HG03460 (cell line): Measurements from ENCODE around the gene ANKLE2.
"Not testable (repeated sequence)": the region's sequence is repeated elsewhere in the genome, so short reads cannot be mapped to it uniquely, and the experiment has no call there.

Experiments used
- ATAC-seq: cut with Tn5 transposase; IDR thresholded peaks from one replicate; pipeline ENCODE4 v1.9.1; 2021; ENCODE audit not compliant: unreplicated experiment

The ANKLE2 gene

DNA sequence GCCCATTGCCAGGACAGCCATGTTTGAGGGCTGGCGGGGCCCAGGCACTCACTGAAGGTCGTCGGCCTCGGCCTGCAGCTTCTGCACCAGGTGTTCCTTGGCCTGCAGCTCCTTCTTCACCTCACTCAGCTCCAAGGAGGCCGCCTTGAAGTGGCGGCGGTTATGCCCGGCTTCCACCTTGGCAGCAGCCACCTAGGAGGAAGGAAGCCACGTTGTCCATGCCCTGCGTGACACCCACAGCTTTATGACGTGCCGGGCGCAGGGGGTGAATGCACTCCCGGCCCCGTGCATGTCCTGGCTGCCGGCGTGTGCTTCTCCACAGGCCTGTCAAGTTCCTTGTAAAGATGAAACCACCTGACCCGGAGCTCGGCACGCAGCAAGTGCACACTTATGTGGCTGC, 16.0 kb upstream of the ANKLE2 start:
- ATAC-seq: no peak

DNA sequence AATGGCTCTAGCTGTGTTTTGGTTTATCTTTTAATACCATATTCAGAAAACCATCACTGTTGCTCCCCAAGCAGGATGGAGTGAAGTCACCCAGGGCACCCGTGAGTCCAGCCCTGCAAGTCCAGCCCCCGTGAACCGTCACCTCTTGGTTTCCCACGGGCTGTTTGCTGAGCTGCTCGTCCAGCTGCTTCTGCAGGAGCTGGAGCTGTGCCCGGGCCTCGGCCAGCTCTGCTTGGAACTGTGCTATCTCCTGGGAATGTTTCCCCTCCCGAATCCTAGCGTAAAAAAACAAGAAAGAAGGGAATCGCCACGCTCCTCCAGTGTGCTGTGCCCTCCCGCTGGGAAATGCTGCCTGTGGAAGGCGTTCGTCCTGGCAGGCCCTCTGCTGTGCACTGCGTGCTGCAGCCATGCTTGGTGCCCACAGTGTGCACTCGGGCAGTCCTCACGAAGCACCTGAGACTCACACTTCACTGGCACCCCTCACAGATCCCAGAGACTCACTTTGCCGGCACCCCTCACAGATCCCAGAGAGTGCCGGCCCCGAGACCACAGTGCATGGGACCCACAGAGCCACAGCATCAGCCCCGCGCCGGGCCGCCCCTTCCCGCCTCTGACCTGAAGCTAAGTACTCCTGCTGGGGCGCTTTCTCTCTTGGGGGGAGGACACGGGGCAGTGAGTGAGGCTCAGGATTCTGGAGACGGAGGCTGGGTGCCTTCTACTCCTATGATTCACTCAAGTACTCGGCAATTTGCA, 15.4 kb upstream of the ANKLE2 start:
- ATAC-seq: no peak

DNA sequence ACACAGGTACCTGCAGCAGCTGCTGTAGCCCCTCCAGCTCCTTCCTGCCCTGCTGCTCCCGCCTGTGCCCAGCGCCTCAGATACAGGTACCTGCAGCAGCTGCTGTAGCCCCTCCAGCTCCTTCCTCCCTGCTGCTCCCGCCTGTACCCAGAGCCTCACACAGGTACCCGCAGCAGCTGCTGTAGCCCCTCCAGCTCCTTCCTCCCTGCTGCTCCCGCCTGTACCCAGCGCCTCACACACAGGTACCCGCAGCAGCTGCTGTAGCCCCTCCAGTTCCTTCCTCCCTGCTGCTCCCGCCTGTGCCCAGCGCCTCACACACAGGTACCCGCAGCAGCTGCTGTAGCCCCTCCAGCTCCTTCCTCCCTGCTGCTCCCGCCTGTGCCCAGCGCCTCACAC, 14.6 kb upstream of the ANKLE2 start:
- ATAC-seq: not testable (repeated sequence)

DNA sequence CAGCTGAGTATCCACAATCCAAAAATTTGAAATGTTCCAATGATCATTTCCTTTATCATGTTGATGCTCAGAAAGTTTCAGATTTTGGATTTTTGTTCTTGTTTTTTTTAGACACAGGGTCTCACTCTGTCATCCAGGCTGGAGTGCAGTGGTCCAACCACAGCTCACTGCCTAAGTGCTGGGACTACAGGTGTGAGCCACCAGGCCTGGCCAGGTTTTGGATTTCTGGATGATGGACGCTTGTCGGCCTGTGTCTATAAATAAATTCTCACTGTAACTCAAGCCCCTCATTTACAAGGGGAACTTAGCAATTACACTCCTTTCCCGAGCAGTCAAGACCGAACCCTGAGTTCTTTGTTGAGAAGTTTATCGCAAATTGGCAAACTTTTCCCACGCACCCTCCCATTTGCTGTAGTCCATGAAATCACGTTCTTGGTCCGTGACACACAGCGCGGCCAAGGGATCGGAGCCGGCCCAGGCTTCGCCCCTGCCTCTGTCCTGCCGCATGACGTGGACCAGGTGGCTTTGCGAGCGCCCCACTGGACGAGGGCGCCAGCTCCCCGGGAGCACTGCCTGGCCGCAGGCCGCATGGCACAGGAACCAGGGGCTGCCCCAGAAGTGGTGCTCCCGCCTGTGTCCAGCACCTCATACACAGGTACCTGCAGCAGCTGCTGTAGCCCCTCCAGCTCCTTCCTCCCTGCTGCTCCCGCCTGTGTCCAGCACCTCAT, 14.0 kb upstream of the ANKLE2 start:
- no peak for ATAC-seq

GRCh38 chr12:132774646-132775275, 13.1 kb upstream of the ANKLE2 start:
- ATAC-seq: no peak

GRCh38 chr12:132774159-132774558, 12.5 kb upstream of the ANKLE2 start:
- ATAC-seq: no peak

DNA sequence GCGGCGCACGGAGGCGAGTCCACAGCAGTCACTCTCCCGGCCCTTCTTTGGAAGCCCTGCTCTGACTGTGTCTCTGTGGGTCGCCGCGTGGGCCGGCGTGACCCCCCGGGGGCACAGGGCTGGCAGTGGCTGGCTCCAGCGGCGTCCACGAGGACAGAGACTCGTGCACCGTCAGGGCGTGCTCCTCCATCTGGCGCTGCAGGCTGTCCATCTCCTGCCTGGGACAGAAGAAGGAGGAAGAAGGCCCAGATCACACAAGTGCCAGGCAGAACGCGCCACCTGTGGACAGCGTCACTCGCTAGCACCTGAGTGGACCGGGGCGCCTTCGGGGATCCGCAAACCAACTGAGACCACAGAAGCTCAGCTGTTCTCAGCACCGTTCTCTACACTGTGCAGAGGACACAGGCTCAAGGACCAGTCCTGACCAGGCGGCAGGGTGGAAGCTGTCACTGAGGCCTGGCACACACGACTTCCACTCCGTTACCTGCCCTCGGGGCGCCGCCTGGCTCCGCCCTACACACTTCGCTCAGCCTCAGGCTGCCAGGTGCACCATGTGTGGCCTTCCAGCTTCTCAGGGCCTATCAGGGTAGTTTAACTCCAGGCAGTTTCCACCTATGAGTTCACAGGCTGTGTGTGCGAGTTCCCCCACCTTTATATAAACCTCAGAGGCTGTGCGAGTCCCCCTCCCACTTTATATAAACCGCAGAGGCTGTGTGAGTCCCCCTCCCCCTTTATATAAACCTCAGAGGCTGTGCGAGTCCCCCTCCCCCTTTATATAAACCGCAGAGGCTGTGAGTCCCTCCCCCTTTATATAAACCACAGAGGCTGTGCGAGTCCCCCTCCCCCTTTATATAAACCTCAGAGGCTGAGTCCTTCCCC, 11.7 kb upstream of the ANKLE2 start:
- ATAC-seq: no peak

DNA sequence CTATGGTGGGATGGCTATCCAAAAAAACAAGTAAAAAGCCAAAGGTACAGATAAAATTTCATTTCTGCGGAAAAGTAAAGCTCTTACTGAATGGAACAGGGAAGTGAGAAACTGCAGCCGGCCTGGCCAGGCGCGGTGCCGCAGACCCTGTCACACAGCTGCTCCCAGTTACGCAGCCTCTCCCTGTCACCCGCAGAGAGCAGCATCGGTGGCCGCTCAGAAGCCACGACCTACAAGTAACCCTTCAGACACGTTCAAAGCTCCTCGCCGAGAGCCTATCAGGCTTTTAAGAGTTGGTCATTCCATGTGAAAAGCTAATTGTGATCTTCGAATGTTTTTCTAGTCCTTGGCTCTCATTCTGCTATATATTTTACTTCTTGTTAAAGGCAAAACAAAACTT, 11.0 kb upstream of the ANKLE2 start:
- no peak for ATAC-seq

GRCh38 chr12:132771126-132771838, 9.7 kb upstream of the ANKLE2 start:
- ATAC-seq: no peak

GRCh38 chr12:132766380-132767085, 4.9 kb upstream of the ANKLE2 start:
- ATAC-seq: no peak

DNA sequence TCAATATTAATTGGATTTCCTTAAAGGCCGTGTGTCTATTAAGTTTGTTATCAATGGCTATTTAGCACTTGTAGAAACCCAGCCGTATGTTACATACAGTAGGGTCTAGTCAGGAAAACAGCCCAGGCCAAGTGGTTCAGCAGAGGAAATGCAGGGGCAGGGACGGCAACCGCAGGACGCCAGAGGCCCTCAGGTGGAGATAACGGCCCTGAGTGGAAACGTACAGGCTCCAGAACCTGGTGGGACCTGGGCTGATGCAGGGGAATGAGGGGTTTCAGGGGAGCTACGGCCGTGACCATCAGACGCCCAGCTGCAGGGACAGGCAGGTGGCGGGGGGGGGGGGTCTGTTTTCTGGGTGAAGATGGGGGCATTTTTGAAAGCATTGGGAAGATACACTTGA, 3.7 kb upstream of the ANKLE2 start:
- no peak for ATAC-seq

DNA sequence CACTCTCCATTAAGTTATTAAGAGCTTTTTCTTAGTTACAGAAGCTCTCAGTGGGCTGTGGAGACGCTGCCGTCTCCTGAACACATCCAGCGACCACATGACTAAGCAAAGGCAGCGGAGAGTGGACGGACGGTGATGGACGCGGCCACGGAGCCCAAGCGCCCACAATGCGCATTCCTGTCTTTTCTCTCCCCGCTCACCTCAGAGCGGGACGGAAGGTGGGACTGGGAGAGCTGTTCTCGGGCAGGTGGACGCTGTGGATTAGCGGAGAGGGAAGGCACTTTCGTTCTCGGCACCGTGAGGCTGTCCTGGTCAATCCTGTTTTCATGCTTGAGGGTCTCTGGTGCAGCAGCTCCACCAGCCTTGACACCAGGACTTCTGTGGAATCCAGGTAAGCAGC, 2.6 kb upstream of the ANKLE2 start:
- no peak for ATAC-seq

DNA sequence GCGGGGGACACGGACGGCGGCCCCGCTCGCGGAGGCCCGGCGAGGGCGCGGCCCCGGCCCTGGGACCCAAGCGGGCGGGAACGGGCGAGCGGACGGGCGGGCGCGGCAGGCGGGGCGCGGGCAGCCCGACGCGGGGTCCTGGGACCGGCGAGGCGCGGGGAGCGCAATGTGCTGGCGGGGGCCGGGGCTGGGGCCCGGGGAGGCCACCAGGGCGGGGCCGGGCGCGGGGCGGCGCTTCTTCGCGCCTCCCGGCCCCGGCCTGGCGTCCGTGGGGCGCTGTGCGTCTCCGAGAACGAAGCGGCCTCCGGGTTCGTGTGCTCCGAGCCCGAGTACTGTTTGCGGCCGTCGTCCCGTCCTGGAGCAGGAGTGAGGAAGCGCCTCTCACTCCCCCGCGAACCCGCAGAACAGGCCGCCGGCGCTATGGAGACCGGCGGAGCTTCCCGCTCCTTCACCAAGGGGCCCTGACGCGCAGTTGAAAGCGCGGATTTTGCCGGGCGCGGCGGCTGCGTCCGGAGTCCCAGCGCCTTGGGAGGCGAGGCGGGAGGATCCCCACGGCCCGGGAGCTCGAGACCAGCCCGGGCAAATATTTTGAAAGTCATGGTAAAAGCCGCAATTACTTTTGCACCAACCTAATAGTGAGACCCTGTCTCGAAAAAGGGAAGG, 420 bp upstream of the ANKLE2 start:
- ATAC-seq: peak; percentile 65

GRCh38 chr12:132759359-132759758, 2.3 kb downstream of the ANKLE2 start:
- no peak for ATAC-seq

GRCh38 chr12:132758825-132759224, 2.8 kb downstream of the ANKLE2 start:
- ATAC-seq: not testable (repeated sequence)

DNA sequence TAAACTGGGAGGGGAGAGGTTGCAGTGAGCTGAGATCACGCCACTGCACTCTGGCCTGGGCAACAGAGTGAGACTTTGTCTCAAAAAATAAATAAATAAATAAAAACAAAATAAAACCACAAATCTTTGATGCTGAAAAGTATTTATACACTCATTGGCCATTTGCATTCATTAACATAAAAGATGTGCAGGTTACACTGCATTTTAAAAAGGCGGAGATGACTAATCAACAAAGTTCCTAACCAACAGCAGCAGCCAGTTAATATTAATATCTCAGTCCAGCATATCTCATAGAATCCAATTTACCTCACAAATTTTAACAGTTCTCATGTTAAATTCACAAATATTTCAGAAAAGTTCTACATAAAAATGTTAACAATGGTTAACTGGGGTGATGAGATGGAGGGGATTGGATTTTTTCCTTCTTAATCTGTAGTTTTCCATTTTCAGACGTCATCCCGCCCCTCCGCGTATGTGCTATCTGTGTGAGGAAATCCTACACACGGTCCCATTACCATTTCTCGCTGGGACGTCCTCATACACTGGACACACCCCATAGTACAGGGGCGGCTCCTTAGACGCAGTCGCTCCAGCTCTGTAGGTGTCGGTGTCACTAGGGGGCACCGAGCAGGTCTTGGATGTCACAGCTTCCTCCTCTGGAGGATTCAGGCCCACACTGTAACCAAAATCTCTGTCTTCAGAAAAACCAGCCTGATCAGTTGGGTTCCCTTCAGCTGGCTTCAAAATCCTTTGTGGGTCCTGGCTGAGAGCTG, 7.3 kb downstream of the ANKLE2 start:
- ATAC-seq: no peak

- not testable (repeated sequence) for ATAC-seq
Measured at GRCh38 chr12:132753670-132754069, 8.0 kb downstream of the ANKLE2 start.

DNA sequence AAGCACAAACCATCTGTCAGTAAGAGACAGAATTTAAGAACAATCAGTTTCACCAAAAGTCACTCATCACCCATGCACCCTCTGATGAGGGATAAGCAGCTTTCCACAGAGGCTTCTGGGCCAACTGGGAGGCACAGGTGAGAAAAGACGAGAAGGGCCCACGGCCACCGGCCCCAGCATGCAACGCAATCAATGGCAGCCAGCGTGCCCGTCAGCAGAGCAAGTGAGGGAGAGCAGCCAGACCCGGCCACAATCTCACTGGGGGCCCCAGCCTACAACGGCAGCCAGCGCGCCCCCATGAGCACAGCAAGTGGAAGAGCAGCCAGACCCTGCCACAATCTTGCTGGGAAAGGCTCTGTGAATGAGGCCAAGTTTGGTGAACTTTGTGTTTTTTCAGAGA, 13.3 kb downstream of the ANKLE2 start:
- ATAC-seq: no peak

DNA sequence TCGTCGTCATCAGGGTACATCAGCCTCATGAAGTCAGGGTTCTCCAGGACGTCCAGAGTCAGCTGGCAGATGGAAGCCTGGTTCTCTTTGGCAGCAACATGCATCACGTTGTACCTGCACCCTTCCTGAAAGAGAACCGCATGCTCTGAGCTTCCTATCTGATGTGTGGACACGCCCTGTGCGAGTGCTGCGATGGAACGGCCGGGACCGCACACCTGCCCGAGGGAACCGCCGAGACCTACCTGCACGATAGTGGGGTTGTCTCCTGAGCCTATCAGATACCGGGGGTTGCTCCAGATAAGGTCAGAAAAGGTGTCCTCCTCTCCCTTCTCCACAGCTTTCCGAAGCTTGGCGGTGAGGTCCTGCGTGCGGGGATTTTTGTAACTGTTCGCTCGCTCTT, 13.7 kb downstream of the ANKLE2 start:
- ATAC-seq: no peak
